ENCODE data around the gene ARL6IP6. TPM values are rescaled to one million over a fixed set of nuclear protein-coding genes. Genes with fewer than 3 reads are reported as not detected.

The ARL6IP6 gene
- polyA plus RNA-seq, 1 of the 3 experiments (the other 2 are of a cell fraction), result 25.8 TPM

- TF ChIP-seq USF1 (IDR thresholded peaks at IDR 0.05; ENCODE audit: borderline replicate concordance, low read depth) (no peak), TAF1 (IDR thresholded peaks at IDR 0.05; ENCODE audit: borderline replicate concordance, low read depth, low read length) (peak; percentile 66; the same call in 1 of the 2 replicates), YY1 (IDR thresholded peaks at IDR 0.05; ENCODE audit: low read depth) (peak; percentile 82), ZBTB33 (IDR thresholded peaks at IDR 0.05; ENCODE audit: borderline replicate concordance, low read depth) (no peak), EZH2phosphoT487 (IDR thresholded peaks at IDR 0.05; ENCODE audit: borderline replicate concordance, low read depth) (no peak), GATA2 (CRISPR knock-in tag; IDR thresholded peaks at IDR 0.05) (no peak)
- TF ChIP-seq, protein P1, sequence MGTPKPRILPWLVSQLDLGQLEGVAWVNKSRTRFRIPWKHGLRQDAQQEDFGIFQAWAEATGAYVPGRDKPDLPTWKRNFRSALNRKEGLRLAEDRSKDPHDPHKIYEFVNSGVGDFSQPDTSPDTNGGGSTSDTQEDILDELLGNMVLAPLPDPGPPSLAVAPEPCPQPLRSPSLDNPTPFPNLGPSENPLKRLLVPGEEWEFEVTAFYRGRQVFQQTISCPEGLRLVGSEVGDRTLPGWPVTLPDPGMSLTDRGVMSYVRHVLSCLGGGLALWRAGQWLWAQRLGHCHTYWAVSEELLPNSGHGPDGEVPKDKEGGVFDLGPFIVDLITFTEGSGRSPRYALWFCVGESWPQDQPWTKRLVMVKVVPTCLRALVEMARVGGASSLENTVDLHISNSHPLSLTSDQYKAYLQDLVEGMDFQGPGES (IDR thresholded peaks at IDR 0.05; ENCODE audit: low read depth, low read length), result peak; percentile 85
Measured at GRCh38 chr2:152717228-152718075, 968 bp upstream of the ARL6IP6 start, which contains the start of gene PRPF40A (continued).

DNA sequence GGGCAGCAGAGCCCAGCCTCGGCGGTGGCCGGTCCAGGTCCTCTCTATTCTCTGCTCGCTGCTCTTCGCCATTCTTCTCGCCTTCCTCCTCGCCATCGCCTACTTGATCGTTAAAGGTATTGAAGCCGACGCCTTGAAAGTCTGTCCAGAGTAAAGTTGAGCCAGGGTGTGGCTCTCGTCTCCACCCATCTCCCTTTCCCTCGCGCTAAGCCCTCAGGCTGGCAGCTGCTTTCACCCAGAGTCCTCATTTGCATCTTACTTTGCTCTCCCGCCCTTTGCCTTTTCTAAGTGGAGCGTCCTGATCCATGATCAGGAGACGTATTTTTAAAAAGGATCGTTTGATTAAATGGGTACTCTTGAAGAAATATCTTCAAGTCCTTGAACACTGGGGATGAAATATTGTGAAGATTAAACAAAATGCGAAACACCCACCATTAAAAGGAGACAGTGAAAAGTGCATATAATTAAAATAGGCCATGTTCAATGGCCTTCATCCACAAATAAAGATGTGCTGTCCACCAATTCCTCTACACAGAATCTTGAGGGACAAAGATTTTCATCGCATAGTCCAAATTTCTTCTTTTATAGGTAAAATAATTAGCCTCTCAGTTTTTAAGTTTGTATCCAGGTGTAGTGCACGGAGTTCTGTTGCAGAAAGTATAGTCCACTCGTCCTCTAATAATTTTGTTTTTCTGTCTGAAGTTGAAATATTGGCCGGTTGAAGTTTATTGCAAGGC, 657 bp downstream of the ARL6IP6 start:
- ChIA-PET CTCF (interaction anchor here (2.5 kb wide), 1 partner anchor 23 kb away, joined by 9 read pairs; no protein-coding TSS in a partner anchor), POLR2A (no interaction called here)
- H3K9me3 ChIP-seq, result no peaks in the 10 kb centered on the region
- H4K20me1 ChIP-seq (ENCODE audit: insufficient read depth), result peaks cover 24% of the 10 kb centered on the region
- peak overlapping the region; percentile 97 for H3K4me3 ChIP-seq (ENCODE audit: low read depth in 2 of 2, low read length in 1 of 2)
- no peak for TF ChIP-seq REST (IDR thresholded peaks at IDR 0.05; ENCODE audit: low read depth, low read length)
- no peak for TF ChIP-seq SMC3 (IDR thresholded peaks at IDR 0.05; ENCODE audit: low read depth, low read length)
- TF ChIP-seq, protein P1 (IDR thresholded peaks at IDR 0.05; ENCODE audit: low read depth, low read length), result no peak
- no peak for TF ChIP-seq CHD2 (IDR thresholded peaks at IDR 0.05; ENCODE audit: low read length, partially characterized antibody)
- no peak for TF ChIP-seq ZBTB33 (IDR thresholded peaks at IDR 0.05; ENCODE audit: borderline replicate concordance, low read depth)
- no peak for TF ChIP-seq YY1 (IDR thresholded peaks at IDR 0.05; ENCODE audit: low read depth)
- TF ChIP-seq NRF1 (IDR thresholded peaks at IDR 0.05; ENCODE audit: low read depth, low read length), result no peak
- TF ChIP-seq JUND (IDR thresholded peaks at IDR 0.05), result no peak
- no peak for TF ChIP-seq FOXM1 (IDR thresholded peaks at IDR 0.05; ENCODE audit: low read depth)
- no peak for TF ChIP-seq GABPA (IDR thresholded peaks at IDR 0.05; ENCODE audit: low read depth)
- peak; percentile 20 for DNase-seq
- peaks cover 24 to 34% of the 10 kb centered on the region in 2 experiments for H3K36me3 ChIP-seq (replicated peaks in 1 of 2; ENCODE audit: control insufficient read depth in 1 of 2, insufficient read depth in 2 of 2, low read length in 1 of 2)
- peaks cover 8 to 11% of the 10 kb centered on the region in 2 experiments; a peak in 3 of 4 replicates for H3K4me1 ChIP-seq (ENCODE audit: control insufficient read depth in 1 of 2, insufficient read depth in 2 of 2, low read depth in 1 of 2, low read length in 1 of 2)
- peak overlapping the region; percentile 96 for H3K9ac ChIP-seq
- H3K4me2 ChIP-seq, result peak overlapping the region; percentile 84
- 5% methylated on average over 23 of the region's 23 CpGs for WGBS (ENCODE audit: low lambda C conversion rate)
- peak overlapping the region; percentile 88 for H2AFZ ChIP-seq (ENCODE audit: low read depth)
- H3F3A ChIP-seq (replicated peaks; ENCODE audit: insufficient read depth), result peaks cover 4% of the 10 kb centered on the region
- peaks cover 84% of the 10 kb centered on the region for H3K79me2 ChIP-seq (ENCODE audit: insufficient read depth)
- no peaks in the 10 kb centered on the region for H3K9me2 ChIP-seq
- no peaks in the 10 kb centered on the region for H3K27me3 ChIP-seq (ENCODE audit: insufficient read depth)
- peak overlapping the region; percentile 95 to 98 for H3K27ac ChIP-seq (ENCODE audit: low read depth in 2 of 2, low read length in 1 of 2)
